Measurements from ENCODE around the gene KCTD21. TPM values are rescaled to one million over a fixed set of nuclear protein-coding genes. Genes with fewer than 3 reads are reported as not detected.

KCTD21 gene
- total and polyA plus RNA-seq, 10 of the 15 experiments (the other 5 are each of a cell fraction or from before 2014, with no cell fraction given) = 0.63 to 5.4 (median 3.6) TPM

DNA sequence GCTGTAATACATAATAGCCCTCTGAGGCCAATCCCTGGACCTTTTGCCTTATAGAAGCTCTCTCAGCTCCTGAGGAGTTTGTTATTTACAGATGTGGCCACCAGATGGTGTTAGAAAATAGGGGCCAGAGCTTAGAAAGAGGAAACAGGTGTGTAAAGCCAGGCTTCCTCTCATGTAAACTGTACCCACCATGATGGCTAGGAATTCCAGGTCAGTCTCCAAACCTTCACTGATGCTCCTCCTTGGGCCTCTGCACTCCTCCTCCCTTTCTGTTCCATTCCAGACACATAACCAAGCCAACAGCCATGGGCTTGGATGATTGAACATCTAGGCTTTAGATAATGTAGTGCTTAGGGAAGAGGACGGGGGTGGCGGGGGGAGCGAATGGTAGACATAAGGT lies 40.0 kb upstream of the KCTD21 start (continued):
- TF ChIP-seq NFYB (IDR thresholded peaks at IDR 0.05; ENCODE audit: insufficient read depth, low read depth, low read length) = no peak
- TF ChIP-seq LARP7 (IDR thresholded peaks at IDR 0.05) = no peak
- TF ChIP-seq RUNX3 (IDR thresholded peaks at IDR 0.05; ENCODE audit: low read length) = peak; percentile 20; the same call in 1 of the 2 replicates
- TF ChIP-seq SKIL (IDR thresholded peaks at IDR 0.05; ENCODE audit: low read depth, poor library complexity, severe bottlenecking) = no peak
- no peak for TF ChIP-seq RBBP5 (conservative IDR thresholded peaks at IDR 0.05)
- TF ChIP-seq, protein P1, sequence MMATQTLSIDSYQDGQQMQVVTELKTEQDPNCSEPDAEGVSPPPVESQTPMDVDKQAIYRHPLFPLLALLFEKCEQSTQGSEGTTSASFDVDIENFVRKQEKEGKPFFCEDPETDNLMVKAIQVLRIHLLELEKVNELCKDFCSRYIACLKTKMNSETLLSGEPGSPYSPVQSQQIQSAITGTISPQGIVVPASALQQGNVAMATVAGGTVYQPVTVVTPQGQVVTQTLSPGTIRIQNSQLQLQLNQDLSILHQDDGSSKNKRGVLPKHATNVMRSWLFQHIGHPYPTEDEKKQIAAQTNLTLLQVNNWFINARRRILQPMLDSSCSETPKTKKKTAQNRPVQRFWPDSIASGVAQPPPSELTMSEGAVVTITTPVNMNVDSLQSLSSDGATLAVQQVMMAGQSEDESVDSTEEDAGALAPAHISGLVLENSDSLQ (IDR thresholded peaks at IDR 0.05) = no peak
- no peak for TF ChIP-seq PAX5 (IDR thresholded peaks at IDR 0.05; ENCODE audit: borderline replicate concordance, low read depth, low read length)
- no peak for TF ChIP-seq ZNF592 (IDR thresholded peaks at IDR 0.05)
- TF ChIP-seq NBN (IDR thresholded peaks at IDR 0.05) = no peak
- no peak for TF ChIP-seq SREBF1 (IDR thresholded peaks at IDR 0.05; ENCODE audit: low read length)
- peak; percentile 87 for TF ChIP-seq SMC3 (IDR thresholded peaks at IDR 0.05; ENCODE audit: borderline replicate concordance, low read length)
- TF ChIP-seq KDM1A (IDR thresholded peaks at IDR 0.05; ENCODE audit: borderline replicate concordance) = no peak
- TF ChIP-seq ATF7 (IDR thresholded peaks at IDR 0.05; ENCODE audit: low read depth) = no peak
- no peak for TF ChIP-seq SREBF2 (IDR thresholded peaks at IDR 0.05; ENCODE audit: low read length)
- no peak for TF ChIP-seq HCFC1 (IDR thresholded peaks at IDR 0.05; ENCODE audit: low read length)
- no peak for TF ChIP-seq RELA (IDR thresholded peaks at IDR 0.05; ENCODE audit: borderline replicate concordance, partially characterized antibody)
- TF ChIP-seq SP1 (IDR thresholded peaks at IDR 0.05; ENCODE audit: low read depth, low read length) = no peak
- TF ChIP-seq ASH2L (IDR thresholded peaks at IDR 0.05; ENCODE audit: borderline replicate concordance, low read depth) = no peak
- TF ChIP-seq SRF (IDR thresholded peaks at IDR 0.05; ENCODE audit: low read depth in 2 of 2, low read length in 2 of 2) = no peak
- TF ChIP-seq EGR1 (IDR thresholded peaks at IDR 0.05; ENCODE audit: borderline replicate concordance in 1 of 2, low read depth in 2 of 2, low read length in 2 of 2) = no peak
- no peak for TF ChIP-seq MYB (IDR thresholded peaks at IDR 0.05; ENCODE audit: borderline replicate concordance, low read depth, low read length)
- TF ChIP-seq NFXL1 (IDR thresholded peaks at IDR 0.05; ENCODE audit: borderline replicate concordance) = no peak
- TF ChIP-seq STAT3 (IDR thresholded peaks at IDR 0.05; ENCODE audit: low read depth, low read length) = no peak
- TF ChIP-seq, protein P2, sequence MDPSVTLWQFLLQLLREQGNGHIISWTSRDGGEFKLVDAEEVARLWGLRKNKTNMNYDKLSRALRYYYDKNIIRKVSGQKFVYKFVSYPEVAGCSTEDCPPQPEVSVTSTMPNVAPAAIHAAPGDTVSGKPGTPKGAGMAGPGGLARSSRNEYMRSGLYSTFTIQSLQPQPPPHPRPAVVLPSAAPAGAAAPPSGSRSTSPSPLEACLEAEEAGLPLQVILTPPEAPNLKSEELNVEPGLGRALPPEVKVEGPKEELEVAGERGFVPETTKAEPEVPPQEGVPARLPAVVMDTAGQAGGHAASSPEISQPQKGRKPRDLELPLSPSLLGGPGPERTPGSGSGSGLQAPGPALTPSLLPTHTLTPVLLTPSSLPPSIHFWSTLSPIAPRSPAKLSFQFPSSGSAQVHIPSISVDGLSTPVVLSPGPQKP (IDR thresholded peaks at IDR 0.05; ENCODE audit: low read depth, low read length) = 0 out of 2 replicates have a peak, but pooled peaks have one; percentile 25
- no peak for TF ChIP-seq NFIC (IDR thresholded peaks at IDR 0.05; ENCODE audit: low read depth, low read length)

All from GM12878 (cell line).